Muscle layer of duodenum (tissue), 2 donors: Measurements from ENCODE around the gene WWC2.
A peak's percentile ranks its signal among the peaks of the same experiment; 100 is the strongest.

Source experiments
- H3K27ac ChIP-seq: one replicate; pipeline ENCODE4 v1.7.0; 2013; ENCODE audit warnings: mild to moderate bottlenecking, low read length
- H3K27me3 ChIP-seq: one replicate; pipeline ENCODE4 v1.7.0; 2013; ENCODE audit warnings: low read depth, mild to moderate bottlenecking, control low read depth, low read length
- H3K36me3 ChIP-seq, 2 donors: one replicate each; pipeline ENCODE4 v1.7.0; 2013; ENCODE audit warnings: low read length in 2 of 2, control low read depth in 1 of 2, mild to moderate bottlenecking in 1 of 2; ENCODE audit not compliant: insufficient read depth in 2 of 2, control insufficient read depth in 1 of 2
- H3K4me1 ChIP-seq, 2 donors: one replicate each; pipeline ENCODE4 v1.7.0; 2013; ENCODE audit warnings: low read length in 2 of 2, mild to moderate bottlenecking in 2 of 2, control low read depth in 1 of 2, moderate library complexity in 1 of 2; ENCODE audit not compliant: insufficient read depth in 2 of 2, control insufficient read depth in 1 of 2
- H3K4me3 ChIP-seq, 2 donors: one replicate each; pipeline ENCODE4 v1.7.0; 2013; ENCODE audit warnings: low read length in 2 of 2, low read depth in 1 of 2, mild to moderate bottlenecking in 1 of 2
- H3K9me3 ChIP-seq, 2 donors: one replicate each; pipeline ENCODE4 v1.7.0; 2013; ENCODE audit warnings: low read length in 2 of 2, control low read depth in 1 of 2, mild to moderate bottlenecking in 1 of 2; ENCODE audit not compliant: control insufficient read depth in 1 of 2
- donor health status: healthy.

Gene WWC2

GRCh38 chr4:183098723-183099536 is at the start of gene WWC2:
Gene WWC2 (plus strand): TSS chr4:183099257. CDS start chr4:183099492, 235 bp downstream.
- Histone ChIP-seq H3K36me3 (no peaks in the 10 kb centered on the region), H3K4me3 (peak within 1 kb of the TSS; percentile 64 to 88), H3K4me1 (peaks cover 0 to 25% of the 10 kb centered on the region in 2 donors), H3K9me3 (no peaks in the 10 kb centered on the region), H3K27me3 (peaks cover 5% of the 10 kb centered on the region), H3K27ac (peak within 1 kb of the TSS; percentile 58)

- Histone ChIP-seq H3K4me3 (no peak overlapping the region), H3K4me1 (no peaks in the 10 kb centered on the region), H3K27me3 (no peaks in the 10 kb centered on the region), H3K9me3 (peaks cover 0 to 3% of the 10 kb centered on the region in 2 donors), H3K27ac (no peak overlapping the region), H3K36me3 (no peaks in the 10 kb centered on the region)
Measured at GRCh38 chr4:183053681-183054080, 45.4 kb upstream of the WWC2 start.

DNA sequence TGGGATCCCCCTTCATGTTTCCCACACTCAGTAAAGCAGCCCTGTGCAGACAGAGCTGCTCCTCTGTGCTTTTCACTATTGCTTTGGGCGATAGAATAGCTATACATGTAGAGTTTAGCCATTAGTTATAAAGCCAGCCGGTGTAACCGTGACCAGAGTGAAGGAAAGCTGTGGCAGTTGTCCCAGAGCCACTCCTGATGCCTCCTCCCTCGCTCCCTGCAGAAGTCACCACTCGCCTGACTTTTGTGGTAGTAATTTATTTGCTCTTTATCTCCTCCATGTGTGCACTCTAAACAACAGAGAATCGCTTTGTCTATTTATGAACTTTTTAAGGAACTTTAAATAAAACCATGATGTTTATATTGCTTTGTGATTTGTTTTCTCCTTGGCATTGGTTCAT is 41.8 kb upstream of the WWC2 start:
- H3K4me1 ChIP-seq, result no peaks in the 10 kb centered on the region
- no peak overlapping the region for H3K4me3 ChIP-seq
- H3K27me3 ChIP-seq, result no peaks in the 10 kb centered on the region
- no peaks in the 10 kb centered on the region for H3K36me3 ChIP-seq
- H3K9me3 ChIP-seq, result peaks cover 0 to 3% of the 10 kb centered on the region in 2 donors
- no peak overlapping the region for H3K27ac ChIP-seq

DNA sequence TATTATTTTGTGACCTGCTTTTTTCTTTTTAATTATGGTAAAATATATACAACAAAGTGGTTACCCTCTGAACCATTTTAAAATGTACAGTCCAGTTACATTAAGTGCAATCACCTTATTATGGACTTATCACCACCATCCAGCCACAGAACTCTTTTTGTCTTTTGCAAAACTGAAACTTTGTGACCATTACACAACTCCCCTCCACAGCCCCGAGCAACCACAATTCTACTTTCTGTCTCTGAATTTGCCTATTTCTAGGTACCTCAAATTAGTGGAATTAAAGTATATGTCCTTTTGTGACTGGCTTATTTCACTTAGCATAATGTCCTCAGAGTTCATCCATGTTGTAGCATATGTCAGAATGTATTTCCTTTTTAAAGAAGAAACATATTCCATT is 39.3 kb upstream of the WWC2 start:
- H3K4me1 ChIP-seq, result no peaks in the 10 kb centered on the region
- no peak overlapping the region for H3K27ac ChIP-seq
- H3K4me3 ChIP-seq, result no peak overlapping the region
- H3K27me3 ChIP-seq, result no peaks in the 10 kb centered on the region
- H3K9me3 ChIP-seq, result no peaks in the 10 kb centered on the region
- no peaks in the 10 kb centered on the region for H3K36me3 ChIP-seq

GRCh38 chr4:183068502-183068901 is 30.6 kb upstream of the WWC2 start:
- H3K27ac ChIP-seq, result no peak overlapping the region
- no peak overlapping the region for H3K4me3 ChIP-seq
- no peaks in the 10 kb centered on the region for H3K27me3 ChIP-seq
- no peaks in the 10 kb centered on the region for H3K4me1 ChIP-seq
- no peaks in the 10 kb centered on the region for H3K36me3 ChIP-seq
- H3K9me3 ChIP-seq, result peaks cover 0 to 5% of the 10 kb centered on the region in 2 donors

DNA sequence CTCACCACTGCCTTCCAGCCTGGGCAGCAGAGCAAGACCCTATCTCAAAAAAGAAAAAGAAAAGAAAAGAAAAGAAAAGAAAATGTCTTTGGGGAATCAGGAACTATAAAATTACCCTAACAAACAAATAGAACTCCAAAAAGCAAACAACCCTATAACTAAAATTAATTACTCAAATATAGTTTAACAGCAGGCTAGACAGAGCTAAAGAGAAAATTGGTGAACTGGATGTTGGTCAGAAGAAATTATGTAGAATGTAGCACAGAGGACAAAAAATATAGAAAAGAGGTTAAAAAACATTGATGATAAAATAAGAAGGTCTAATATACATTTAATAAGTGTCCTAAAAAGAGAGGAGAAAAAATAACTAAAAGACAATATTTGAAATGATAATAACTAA is 27.8 kb upstream of the WWC2 start:
- H3K36me3 ChIP-seq, result no peaks in the 10 kb centered on the region
- no peak overlapping the region for H3K27ac ChIP-seq
- H3K4me3 ChIP-seq, result no peak overlapping the region
- H3K27me3 ChIP-seq, result no peaks in the 10 kb centered on the region
- no peaks in the 10 kb centered on the region for H3K4me1 ChIP-seq
- peaks cover 0 to 5% of the 10 kb centered on the region in 2 donors for H3K9me3 ChIP-seq

- Histone ChIP-seq H3K9me3 (peaks cover 0 to 5% of the 10 kb centered on the region in 2 donors), H3K36me3 (no peaks in the 10 kb centered on the region), H3K27me3 (no peaks in the 10 kb centered on the region), H3K27ac (no peak overlapping the region), H3K4me3 (no peak overlapping the region), H3K4me1 (no peaks in the 10 kb centered on the region)
Measured at GRCh38 chr4:183072176-183072575, 26.9 kb upstream of the WWC2 start.

GRCh38 chr4:183073838-183074145 is 25.3 kb upstream of the WWC2 start:
- H3K27ac ChIP-seq, result no peak overlapping the region

DNA sequence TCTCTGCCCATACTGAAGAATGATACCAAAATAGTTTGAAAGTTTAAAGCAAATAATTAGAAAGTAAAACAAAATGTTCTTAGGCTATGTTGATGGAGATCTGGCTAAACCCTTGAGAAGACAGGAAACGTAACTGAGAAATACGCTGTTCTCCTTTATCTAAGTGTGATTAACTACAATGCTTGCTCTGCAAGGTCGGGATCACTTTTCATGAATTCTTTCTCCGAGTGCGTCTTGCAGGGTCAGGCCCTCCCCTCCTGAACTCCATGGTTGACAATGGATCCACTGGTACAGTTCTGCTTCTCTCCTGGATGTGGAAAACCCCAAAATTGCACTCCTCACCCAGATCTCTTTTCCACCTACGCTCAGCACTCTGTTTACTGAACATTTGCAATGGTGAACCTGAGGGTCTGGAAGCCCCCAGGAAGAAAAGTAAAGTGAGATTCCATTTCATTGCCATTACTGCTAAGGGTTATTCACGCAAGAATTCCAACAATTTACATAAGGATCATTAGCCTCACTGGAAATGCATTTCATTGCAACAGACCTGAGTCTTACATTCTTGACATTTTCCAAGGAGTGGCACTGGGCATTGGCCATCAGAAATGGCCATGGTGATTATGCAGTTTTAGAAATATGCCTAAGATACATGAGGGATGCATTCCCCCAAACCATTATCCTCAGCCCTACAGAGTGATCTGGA is 24.6 kb upstream of the WWC2 start:
- Histone ChIP-seq H3K27me3 (no peaks in the 10 kb centered on the region), H3K27ac (no peak overlapping the region), H3K9me3 (peaks cover 0 to 2% of the 10 kb centered on the region in 2 donors), H3K36me3 (no peaks in the 10 kb centered on the region), H3K4me1 (no peaks in the 10 kb centered on the region), H3K4me3 (no peak overlapping the region)

More at GRCh38 chr4:183073838-183074145, 25.3 kb upstream of the WWC2 start:
- Histone ChIP-seq H3K36me3 (no peaks in the 10 kb centered on the region), H3K4me3 (no peak overlapping the region), H3K27me3 (no peaks in the 10 kb centered on the region), H3K9me3 (peaks cover 0 to 3% of the 10 kb centered on the region in 2 donors), H3K4me1 (no peaks in the 10 kb centered on the region)

GRCh38 chr4:183078634-183079033 is 20.4 kb upstream of the WWC2 start:
- H3K9me3 ChIP-seq, result no peaks in the 10 kb centered on the region
- H3K4me1 ChIP-seq, result peaks cover 0 to 3% of the 10 kb centered on the region in 2 donors
- H3K4me3 ChIP-seq, result no peak overlapping the region
- no peaks in the 10 kb centered on the region for H3K36me3 ChIP-seq
- no peaks in the 10 kb centered on the region for H3K27me3 ChIP-seq
- H3K27ac ChIP-seq, result no peak overlapping the region

DNA sequence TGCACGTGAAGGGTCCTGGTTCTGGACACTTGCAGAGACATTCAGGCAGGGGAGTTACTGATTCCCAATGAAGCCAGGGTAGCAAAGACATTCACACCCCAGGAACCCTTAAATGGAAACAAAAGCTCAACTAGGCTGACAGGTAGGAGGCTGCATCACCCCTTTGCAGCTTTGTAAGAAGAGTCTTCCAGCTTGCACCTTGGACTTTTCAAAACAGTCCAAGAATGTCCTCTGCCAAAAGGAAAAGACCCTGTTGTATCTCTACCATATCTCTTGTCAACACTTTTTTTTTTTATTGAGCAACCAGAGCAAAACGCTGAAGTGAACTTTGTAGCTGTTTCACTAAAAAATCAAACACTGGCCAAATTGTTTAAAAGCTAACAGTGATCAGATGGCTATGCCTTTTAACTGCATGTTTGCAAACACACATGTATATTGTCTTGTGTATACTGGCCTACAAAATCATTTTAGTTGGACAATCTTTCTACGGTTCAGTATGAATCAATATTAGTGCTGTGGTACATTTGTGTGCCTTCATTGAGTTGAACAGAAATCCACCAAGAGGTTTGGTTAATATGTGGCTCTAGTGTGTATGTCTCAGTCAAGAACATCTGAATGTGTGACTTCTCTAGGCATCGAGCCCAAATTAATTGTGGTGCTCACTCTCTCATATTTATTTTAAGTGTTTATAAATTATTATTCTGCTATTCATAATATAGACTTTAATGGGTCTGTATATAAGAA is 18.5 kb upstream of the WWC2 start:
- no peaks in the 10 kb centered on the region for H3K27me3 ChIP-seq
- H3K36me3 ChIP-seq, result no peaks in the 10 kb centered on the region
- H3K27ac ChIP-seq, result no peak overlapping the region
- no peaks in the 10 kb centered on the region for H3K9me3 ChIP-seq
- H3K4me3 ChIP-seq, result no peak overlapping the region
- H3K4me1 ChIP-seq, result peaks cover 0 to 3% of the 10 kb centered on the region in 2 donors
